BLaER1 treated with 17β-estradiol and CSF1 and Interleukin-3, amounts not matched to agents 10 nM and 100 nM (cell line): ENCODE data around the gene FNDC3B.

Experiments used
- H3K27ac ChIP-seq, 11 experiments: shearing (Covaris generic); formaldehyde crosslinking; 2 replicates each; pipeline ENCODE4 v1.8.1; 2022
- H3K27me3 ChIP-seq, 11 experiments: shearing (Covaris generic); formaldehyde crosslinking; 2 replicates each; pipeline ENCODE4 v1.8.1; 2022
- H3K36me3 ChIP-seq, 11 experiments: shearing (Covaris generic); formaldehyde crosslinking; 2 replicates each; pipeline ENCODE4 v1.8.1; 2022
- H3K4me1 ChIP-seq, 10 experiments: shearing (Covaris generic); formaldehyde crosslinking; 2 replicates each; pipeline ENCODE4 v1.8.1; 2022
- H3K4me2 ChIP-seq, 11 experiments: shearing (Covaris generic); formaldehyde crosslinking; 2 replicates each; pipeline ENCODE4 v1.8.1; 2022
- H3K4me3 ChIP-seq, 10 experiments: shearing (Covaris generic); formaldehyde crosslinking; 2 replicates each; pipeline ENCODE4 v1.8.1; 2022
- H3K9ac ChIP-seq, 11 experiments: shearing (Covaris generic); formaldehyde crosslinking; 2 replicates each; pipeline ENCODE4 v1.8.1; 2022
- H3K9me3 ChIP-seq, 11 experiments: shearing (Covaris generic); formaldehyde crosslinking; replicated peaks in 1 of 11; 2 replicates each; pipeline ENCODE4 v1.8.1; 2022
- H4K20me1 ChIP-seq, 11 experiments: shearing (Covaris generic); formaldehyde crosslinking; 2 replicates each; pipeline ENCODE4 v1.8.1; 2022
- Cebpa-rat ChIP-seq, 11 experiments: shearing (Covaris generic); IDR thresholded peaks; 2 replicates each; pipeline ENCODE4 v1.8.1; 2022

FNDC3B gene

GRCh38 chr3:172094621-172095557 is 55.5 kb downstream of the FNDC3B start:
- H3K4me1 ChIP-seq, result peaks cover 3 to 47% (median 5%) of the 10 kb centered on the region in 10 experiments; a peak in 12 of 20 replicates
- H4K20me1 ChIP-seq, result peaks cover 0 to 86% (median 32%) of the 10 kb centered on the region in 11 experiments; a peak in 16 of 22 replicates

GRCh38 chr3:172096881-172097420 is 57.6 kb downstream of the FNDC3B start:
- no peak overlapping the region for H3K27ac ChIP-seq
- peaks cover 6 to 53% (median 14%) of the 10 kb centered on the region in 10 experiments; a peak in 17 of 20 replicates for H3K4me1 ChIP-seq
- H3K4me3 ChIP-seq, result no peak overlapping the region
- H3K9ac ChIP-seq, result no peak overlapping the region
- peak overlapping the region in 5 of 11 experiments; percentile 3 to 53 (median 25); a peak in 5 of 22 replicates for H3K4me2 ChIP-seq
- H3K36me3 ChIP-seq, result peaks cover 0 to 33% (median 7%) of the 10 kb centered on the region in 11 experiments; a peak in 13 of 22 replicates
- no peak for TF ChIP-seq Cebpa-rat (IDR thresholded peaks at IDR 0.05)
- H4K20me1 ChIP-seq, result peaks cover 11 to 86% (median 34%) of the 10 kb centered on the region in 11 experiments; a peak in 16 of 22 replicates
- H3K9me3 ChIP-seq, result peaks cover 5 to 24% (median 12%) of the 10 kb centered on the region in 11 experiments; a peak in 17 of 22 replicates
- H3K27me3 ChIP-seq, result no peaks in the 10 kb centered on the region

More at GRCh38 chr3:172094621-172095557, 55.5 kb downstream of the FNDC3B start:
- Histone ChIP-seq H3K4me2 (peak overlapping the region in 2 of 11 experiments; percentile 10 to 17; a peak in 1 of 22 replicates), H3K9me3 (peaks cover 5 to 24% (median 12%) of the 10 kb centered on the region in 11 experiments; a peak in 17 of 22 replicates), H3K4me3 (no peak overlapping the region), H3K27me3 (no peaks in the 10 kb centered on the region), H3K9ac (no peak overlapping the region), H3K36me3 (peaks cover 0 to 35% (median 7%) of the 10 kb centered on the region in 11 experiments; a peak in 13 of 22 replicates), H3K27ac (no peak overlapping the region)
- TF ChIP-seq Cebpa-rat (IDR thresholded peaks at IDR 0.05), result no peak

GRCh38 chr3:172097585-172097984 is 58.2 kb downstream of the FNDC3B start:
- Histone ChIP-seq H3K27me3 (no peaks in the 10 kb centered on the region), H3K4me3 (no peak overlapping the region), H3K9me3 (peaks cover 5 to 18% (median 11%) of the 10 kb centered on the region in 11 experiments; a peak in 17 of 22 replicates), H4K20me1 (peaks cover 17 to 86% (median 37%) of the 10 kb centered on the region in 11 experiments; a peak in 18 of 22 replicates), H3K9ac (no peak overlapping the region), H3K4me2 (0 out of 22 replicates have a peak overlapping the region, but pooled peaks of 1 of the 11 experiments have one; percentile 1), H3K4me1 (peaks cover 12 to 59% (median 20%) of the 10 kb centered on the region in 10 experiments), H3K27ac (no peak overlapping the region), H3K36me3 (peaks cover 0 to 27% (median 4%) of the 10 kb centered on the region in 11 experiments; a peak in 12 of 22 replicates)
- TF ChIP-seq Cebpa-rat (IDR thresholded peaks at IDR 0.05), result no peak

DNA sequence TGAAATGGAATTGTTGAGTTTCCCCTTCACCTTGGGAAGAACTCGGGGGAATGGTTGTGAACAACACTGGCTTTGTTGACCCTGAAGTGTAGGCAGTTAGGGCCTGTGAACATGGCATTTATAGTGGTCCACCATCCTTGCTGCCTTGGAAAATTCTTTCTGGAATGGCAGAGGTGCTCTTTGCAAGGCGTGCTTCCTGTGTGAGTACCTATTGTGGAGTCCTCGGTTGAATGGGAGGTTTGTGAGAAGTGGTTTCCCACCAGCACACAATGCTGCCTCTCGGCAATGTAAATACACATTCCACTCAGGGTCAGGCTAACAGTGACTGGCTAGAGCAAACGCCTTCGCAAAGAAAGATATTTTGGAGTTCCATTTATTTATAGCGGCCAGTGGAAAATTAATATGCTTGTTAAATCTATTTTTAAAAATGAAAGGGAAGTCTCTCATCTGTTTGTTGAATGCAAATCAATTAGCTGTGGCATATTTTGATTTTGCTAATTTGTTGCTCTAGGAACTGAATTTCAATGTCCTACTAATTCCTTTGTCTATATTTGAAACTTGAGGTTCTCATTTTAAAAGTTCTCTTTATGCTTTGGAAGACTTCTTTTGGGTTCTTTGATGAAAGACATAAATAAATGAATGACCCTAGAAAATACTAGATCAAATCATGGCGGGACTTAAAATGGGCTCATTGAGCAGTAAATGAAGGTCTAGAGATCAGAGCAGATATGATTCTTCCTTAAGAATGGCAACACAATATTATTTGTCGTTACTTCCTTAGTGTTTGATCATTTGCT is 59.5 kb downstream of the FNDC3B start:
- Histone ChIP-seq H3K9me3 (peaks cover 0 to 6% (median 0%) of the 10 kb centered on the region in 11 experiments; a peak in 3 of 22 replicates), H3K27me3 (no peaks in the 10 kb centered on the region), H3K36me3 (peaks cover 0 to 17% (median 0%) of the 10 kb centered on the region in 11 experiments; a peak in 4 of 22 replicates), H3K27ac (no peak overlapping the region), H3K4me3 (no peak overlapping the region), H3K9ac (no peak overlapping the region), H3K4me1 (peaks cover 17 to 67% (median 33%) of the 10 kb centered on the region in 10 experiments), H4K20me1 (peaks cover 30 to 96% (median 48%) of the 10 kb centered on the region in 11 experiments; a peak in 19 of 22 replicates), H3K4me2 (peak overlapping the region in 5 of 11 experiments; percentile 9 to 33 (median 14); a peak in 4 of 22 replicates)
- no peak for TF ChIP-seq Cebpa-rat (IDR thresholded peaks at IDR 0.05)

DNA sequence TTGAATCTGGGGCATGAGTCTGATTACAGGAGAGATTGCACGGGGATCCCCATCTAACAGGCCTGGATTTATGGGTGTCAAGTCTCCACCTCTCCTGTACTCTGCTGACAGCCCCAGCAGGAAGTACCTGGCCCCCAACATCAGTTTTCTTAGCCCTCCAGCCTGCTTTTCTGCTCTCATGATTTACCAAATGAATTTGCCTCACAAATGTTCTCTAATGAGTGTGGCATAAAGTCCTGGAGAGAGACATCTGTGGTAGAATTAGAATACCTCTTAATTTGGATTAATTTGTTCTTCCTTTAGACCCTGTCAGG is 60.1 kb downstream of the FNDC3B start:
- Histone ChIP-seq H3K4me1 (peaks cover 19 to 71% (median 33%) of the 10 kb centered on the region in 10 experiments), H3K9me3 (peaks cover 0 to 5% (median 0%) of the 10 kb centered on the region in 11 experiments; a peak in 1 of 22 replicates), H3K9ac (no peak overlapping the region), H3K4me3 (no peak overlapping the region), H3K4me2 (no peak overlapping the region; a peak in 1 of 22 replicates), H3K27me3 (no peaks in the 10 kb centered on the region), H3K36me3 (peaks cover 0 to 17% (median 0%) of the 10 kb centered on the region in 11 experiments; a peak in 5 of 22 replicates), H3K27ac (no peak overlapping the region), H4K20me1 (peaks cover 32 to 99% (median 53%) of the 10 kb centered on the region in 11 experiments; a peak in 20 of 22 replicates)
- TF ChIP-seq Cebpa-rat (IDR thresholded peaks at IDR 0.05), result no peak

- no peak overlapping the region for H3K4me3 ChIP-seq
- no peaks in the 10 kb centered on the region for H3K27me3 ChIP-seq
- H3K9me3 ChIP-seq, result no peaks in the 10 kb centered on the region
- peaks cover 43 to 99% (median 63%) of the 10 kb centered on the region in 11 experiments; a peak in 20 of 22 replicates for H4K20me1 ChIP-seq
- no peak overlapping the region for H3K9ac ChIP-seq
- H3K4me1 ChIP-seq, result peaks cover 26 to 70% (median 36%) of the 10 kb centered on the region in 10 experiments
- no peak overlapping the region for H3K27ac ChIP-seq
- no peak for TF ChIP-seq Cebpa-rat (IDR thresholded peaks at IDR 0.05)
- H3K36me3 ChIP-seq, result peaks cover 0 to 17% (median 0%) of the 10 kb centered on the region in 11 experiments; a peak in 5 of 22 replicates
- H3K4me2 ChIP-seq, result no peak overlapping the region
These were observed 61.1 kb downstream of the FNDC3B start for GRCh38 chr3:172100482-172100881.

DNA sequence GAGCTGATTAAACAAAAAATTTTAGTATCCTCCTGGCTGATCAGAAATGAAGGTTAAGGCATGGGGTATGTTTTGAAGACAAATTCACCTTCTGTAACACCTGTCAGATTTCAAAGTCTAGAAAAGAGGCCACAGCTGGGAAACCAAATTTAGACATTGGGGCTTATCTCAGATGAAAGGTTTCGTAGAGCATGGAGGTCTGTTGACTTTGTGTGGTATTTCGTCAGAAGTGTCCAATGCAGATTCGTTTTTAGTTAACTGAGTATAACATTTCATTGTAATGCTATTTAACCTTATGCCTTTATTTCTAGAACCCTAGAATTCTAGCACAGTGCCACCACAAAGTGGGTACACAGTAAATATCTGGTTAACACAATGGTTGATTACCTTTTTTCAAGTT is 61.7 kb downstream of the FNDC3B start:
- Histone ChIP-seq H3K36me3 (peaks cover 0 to 17% (median 0%) of the 10 kb centered on the region in 11 experiments; a peak in 5 of 22 replicates), H3K4me3 (no peak overlapping the region), H4K20me1 (peaks cover 49 to 99% (median 68%) of the 10 kb centered on the region in 11 experiments; a peak in 20 of 22 replicates), H3K9ac (no peak overlapping the region), H3K27me3 (no peaks in the 10 kb centered on the region), H3K27ac (no peak overlapping the region), H3K9me3 (no peaks in the 10 kb centered on the region), H3K4me2 (peak overlapping the region in 5 of 11 experiments; percentile 9 to 69 (median 36); a peak in 4 of 22 replicates), H3K4me1 (peaks cover 31 to 70% (median 37%) of the 10 kb centered on the region in 10 experiments)
- no peak for TF ChIP-seq Cebpa-rat (IDR thresholded peaks at IDR 0.05)
